Panc1 (cell line): ENCODE data around the gene C6orf163. TPM values are rescaled to one million over a fixed set of nuclear protein-coding genes. Genes with fewer than 3 reads are reported as not detected.

Source experiments
- ATAC-seq: fragments of 200-7000 bp; cut with Tn5 transposase; 2 replicates; pipeline ENCODE4 v1.9.1; 2020; ENCODE audit warnings: mild to moderate bottlenecking, moderate library complexity
- BruUV-seq: library from RNA; stranded (reverse); fragments of 400-500 nt; replicated peaks from 2 replicates; lab custom pipeline; 2021; lab: Mats Ljungman, UMichigan
- CTCF ChIA-PET: fragments of 300-600 bp; sonication (Branson Sonifier 250); formaldehyde crosslinking; loops from one replicate; lab custom pipeline; 2022; ENCODE audit warnings: antibody characterized with exemption; lab: Charles Lee
- POLR2A ChIA-PET: fragments of 300-600 bp; sonication (Branson Sonifier 250); formaldehyde crosslinking; loops from one replicate; lab custom pipeline; 2022; ENCODE audit warnings: antibody characterized with exemption; lab: Charles Lee
- DNase-seq: peaks from one replicate; pipeline ENCODE4 v3.0.0-alpha.2; 2010; ENCODE audit warnings: low read depth, low spot score
- H3K27ac ChIP-seq: 2 replicates; pipeline ENCODE4 v1.5.1; 2011; ENCODE audit warnings: mild to moderate bottlenecking, low read length, inconsistent platforms
- H3K27me3 ChIP-seq: fragments of 200-500 bp; sonication (Bioruptor generic); 2 replicates; pipeline ENCODE4 v1.6.0; 2014; ENCODE audit warnings: low read length, inconsistent platforms; ENCODE audit not compliant: control insufficient read depth, insufficient read depth
- H3K36me3 ChIP-seq: fragments of 200-500 bp; sonication (Bioruptor generic); 2 replicates; pipeline ENCODE4 v1.5.1; 2014; ENCODE audit warnings: inconsistent platforms, mild to moderate bottlenecking, low read length, moderate library complexity; ENCODE audit not compliant: control insufficient read depth, insufficient read depth
- H3K4me1 ChIP-seq: 2 replicates; pipeline ENCODE4 v1.5.1; 2011; ENCODE audit warnings: inconsistent platforms, mild to moderate bottlenecking, low read length, moderate library complexity; ENCODE audit not compliant: control insufficient read depth, insufficient read depth
- H3K4me3 ChIP-seq, 2 experiments: 2 replicates each; pipeline ENCODE4 v1.5.1; 2011 to 2012; ENCODE audit warnings: low read depth in 2 of 2, low read length in 2 of 2, mild to moderate bottlenecking in 2 of 2, inconsistent platforms in 1 of 2, moderate library complexity in 1 of 2
- H3K9me3 ChIP-seq: fragments of 200-500 bp; sonication (Bioruptor generic); 2 replicates; pipeline ENCODE4 v1.5.1; 2014; ENCODE audit warnings: low read depth, mild to moderate bottlenecking, inconsistent platforms, low read length, moderate library complexity; ENCODE audit not compliant: control insufficient read depth, insufficient read depth
- CTCF ChIP-seq: fragments of 450-650 bp; IDR thresholded peaks from 2 replicates; pipeline ENCODE4 v1.5.1; 2017; ENCODE audit warnings: mild to moderate bottlenecking
- POLR2AphosphoS5 ChIP-seq: IDR thresholded peaks from 2 replicates; pipeline ENCODE4 v1.6.1; 2012; ENCODE audit warnings: mild to moderate bottlenecking, low read depth, low read length, moderate library complexity
- REST ChIP-seq, 2 experiments: IDR thresholded peaks; 2 replicates each; pipeline ENCODE4 v1.6.1; 2011 to 2012; ENCODE audit warnings: low read depth in 2 of 2, control low read depth in 1 of 2, low read length in 1 of 2, mild to moderate bottlenecking in 1 of 2, moderate library complexity in 1 of 2; ENCODE audit not compliant: insufficient read depth in 1 of 2
- SIN3A ChIP-seq: IDR thresholded peaks from 2 replicates; pipeline ENCODE4 v1.6.1; 2012; ENCODE audit warnings: low read depth, mild to moderate bottlenecking, low read length, moderate library complexity, borderline replicate concordance; ENCODE audit not compliant: insufficient read depth
- TCF7L2 ChIP-seq: IDR thresholded peaks from 2 replicates; pipeline ENCODE4 v1.6.1; 2011; ENCODE audit warnings: mild to moderate bottlenecking, low read depth, low read length, inconsistent platforms
- in situ Hi-C: cut with HindIII; loops from 2 replicates; pipeline ENCODE4 v1.10.0; 2016; ENCODE audit warnings: low sequenced_read_pairs, low pct_unique_long_range_greater_than_20kb
- intact Hi-C: fragments of 100-400 bp; cut with micrococcal nuclease; formaldehyde crosslinking; loops from one replicate; pipeline ENCODE4 v1.10.0; 2022; ENCODE audit not compliant: unreplicated experiment
- total RNA-seq: library from RNA; stranded (reverse); gene quantifications from one replicate; pipeline ENCODE4 v1.2.1, GENCODE V29; 2021; ENCODE audit not compliant: unreplicated experiment

C6orf163 gene
- total RNA-seq, 1 experiment from 2014 or later, result 1.3 TPM

DNA sequence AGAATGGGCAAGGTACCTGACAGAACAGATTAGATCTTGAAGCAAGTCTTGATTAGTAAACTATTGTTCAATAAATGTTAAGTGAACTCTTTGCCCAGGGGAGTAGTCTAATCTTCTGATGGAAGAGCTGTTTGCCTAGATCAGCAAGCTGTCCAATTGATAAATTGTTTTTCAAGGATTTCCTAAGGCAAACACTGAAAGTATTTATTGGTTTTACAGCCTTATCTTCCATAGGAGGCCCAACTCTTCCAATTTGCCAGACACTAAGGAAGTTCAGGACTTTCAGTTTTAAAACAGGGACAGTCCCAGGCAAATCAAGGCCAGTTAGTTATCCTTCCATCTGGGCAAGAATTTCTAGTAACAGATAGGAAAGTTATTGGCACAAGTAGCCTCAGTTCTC, 1.8 kb upstream of the C6orf163 start:
- ChIA-PET CTCF (no interaction called here), POLR2A (no interaction called here)
- Histone ChIP-seq H3K36me3 (no peaks in the 10 kb centered on the region), H3K4me3 (no peak overlapping the region), H3K27me3 (no peaks in the 10 kb centered on the region), H3K4me1 (no peaks in the 10 kb centered on the region), H3K9me3 (no peaks in the 10 kb centered on the region), H3K27ac (no peak overlapping the region)
- in situ Hi-C loops, result no loop called here
- DNase-seq (no peak), ATAC-seq (no peak)
- TF ChIP-seq POLR2AphosphoS5 (no peak), TCF7L2 (no peak)
- BruUV-seq, result no TSS peak
- intact Hi-C loops, result no loop called here

DNA sequence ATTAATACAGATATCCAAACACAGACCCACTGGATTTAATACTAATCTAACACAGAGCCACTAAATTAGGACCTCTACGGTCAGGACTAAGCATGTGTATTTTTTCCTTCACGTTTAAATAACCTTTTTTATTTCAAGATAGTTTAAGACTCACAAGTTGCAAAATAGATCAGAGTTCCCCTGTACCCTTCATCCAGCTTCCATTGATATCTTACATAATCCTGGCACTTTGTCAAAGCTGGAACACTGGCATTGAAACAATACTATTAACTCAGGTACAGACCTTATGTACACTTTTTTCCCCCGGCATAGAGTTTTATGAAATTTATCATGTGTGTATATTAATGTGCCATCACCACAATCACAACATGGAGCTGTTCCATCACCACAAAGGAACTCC, 2.1 kb downstream of the C6orf163 start:
- in situ Hi-C loops, result no loop called here
- Histone ChIP-seq H3K27me3 (no peaks in the 10 kb centered on the region), H3K27ac (no peak overlapping the region), H3K4me3 (no peak overlapping the region), H3K9me3 (no peaks in the 10 kb centered on the region), H3K36me3 (no peaks in the 10 kb centered on the region), H3K4me1 (no peaks in the 10 kb centered on the region)
- BruUV-seq, result no TSS peak
- intact Hi-C loops, result no loop called here
- CTCF ChIA-PET, result no interaction called here
- DNase-seq (no peak), ATAC-seq (no peak)
- TF ChIP-seq CTCF (no peak), SIN3A (no peak), REST (IDR thresholded peaks at IDR 0.05; ENCODE audit: insufficient read depth in 1 of 2, low read depth in 2 of 2, low read length in 1 of 2) (no peak), POLR2AphosphoS5 (no peak), TCF7L2 (no peak)
- POLR2A ChIA-PET, result no interaction called here

DNA sequence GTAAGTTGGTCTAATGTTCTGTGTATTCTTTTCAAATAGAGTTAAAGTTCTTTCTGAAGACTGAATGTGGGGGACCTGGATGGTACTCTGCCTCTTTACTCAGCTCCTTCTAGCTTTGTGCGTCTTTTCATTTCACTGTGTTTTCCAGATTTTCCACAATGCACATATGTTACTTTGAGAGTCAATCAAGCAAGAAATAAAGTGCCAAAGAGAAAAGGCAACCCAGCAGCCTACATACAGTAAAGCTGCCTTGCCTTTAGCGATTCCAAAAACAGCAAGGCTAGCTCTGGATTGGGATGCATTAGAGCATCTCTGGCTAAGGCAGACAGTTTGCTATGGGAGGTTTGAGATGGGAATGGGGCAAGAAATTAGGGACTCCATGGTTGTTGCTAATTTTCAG, 5.3 kb downstream of the C6orf163 start:
- no peak for DNase-seq
- H3K4me3 ChIP-seq, result no peak overlapping the region
- no peaks in the 10 kb centered on the region for H3K9me3 ChIP-seq
- no peaks in the 10 kb centered on the region for H3K4me1 ChIP-seq
- H3K27ac ChIP-seq, result no peak overlapping the region
- BruUV-seq, result no TSS peak
- intact Hi-C loops, result no loop called here
- ChIA-PET CTCF (interaction anchor here (0.5 kb wide), 1 partner anchor 50 kb away, joined by 3 read pairs; no protein-coding TSS in a partner anchor), POLR2A (no interaction called here)
- no peaks in the 10 kb centered on the region for H3K27me3 ChIP-seq
- in situ Hi-C loops, result no loop called here
- no peaks in the 10 kb centered on the region for H3K36me3 ChIP-seq
- ATAC-seq, result no peak
- TF ChIP-seq TCF7L2, result no peak
- no peak for TF ChIP-seq SIN3A
- TF ChIP-seq POLR2AphosphoS5, result no peak
- TF ChIP-seq CTCF, result no peak
- TF ChIP-seq REST (IDR thresholded peaks at IDR 0.05; ENCODE audit: insufficient read depth in 1 of 2, low read depth in 2 of 2, low read length in 1 of 2), result no peak
